SK-N-SH treated with all-trans-retinoic acid at 6 μM for 48 hours (cell line): Measurements from ENCODE around the gene CTSH.

Source experiments
- ATAC-seq: fragments of 200-7000 bp; cut with Tn5 transposase; 3 replicates; pipeline ENCODE4 v1.9.1; 2020; ENCODE audit warnings: mild to moderate bottlenecking, moderate library complexity
- ARNTL ChIP-seq: fragments of 450-650 bp; formaldehyde crosslinking; IDR thresholded peaks from 2 replicates; pipeline ENCODE4 v1.5.0; 2020; ENCODE audit warnings: low read depth, mild to moderate bottlenecking, moderate library complexity, borderline replicate concordance
- BACH2 ChIP-seq: fragments of 250-450 bp; sonication (Bioruptor Pico); IDR thresholded peaks from 2 replicates; pipeline ENCODE4 v1.9.0; 2021; ENCODE audit warnings: mild to moderate bottlenecking, borderline replicate concordance
- CREB5 ChIP-seq: fragments of 250-450 bp; sonication (Bioruptor Pico); IDR thresholded peaks from 2 replicates; pipeline ENCODE4 v1.5.1; 2020; ENCODE audit warnings: low read depth, mild to moderate bottlenecking, moderate library complexity
- CSDC2 ChIP-seq: fragments of 250-450 bp; sonication (Bioruptor Pico); IDR thresholded peaks from 2 replicates; pipeline ENCODE4 v1.5.0; 2020; ENCODE audit warnings: mild to moderate bottlenecking, moderate library complexity
- CSRNP3 ChIP-seq: fragments of 250-450 bp; sonication (Bioruptor Pico); IDR thresholded peaks from 2 replicates; pipeline ENCODE4 v1.5.1; 2021; ENCODE audit warnings: mild to moderate bottlenecking, moderate library complexity
- ESRRG ChIP-seq: fragments of 250-450 bp; sonication (Bioruptor Pico); IDR thresholded peaks from 2 replicates; pipeline ENCODE4 v1.6.1; 2021; ENCODE audit warnings: mild to moderate bottlenecking
- GLIS3 ChIP-seq: fragments of 250-450 bp; sonication (Bioruptor Pico); IDR thresholded peaks from 2 replicates; pipeline ENCODE4 v1.5.0; 2020; ENCODE audit warnings: mild to moderate bottlenecking, moderate library complexity
- ISL1 ChIP-seq: fragments of 250-450 bp; sonication (Bioruptor Pico); IDR thresholded peaks from 2 replicates; pipeline ENCODE4 v2.1.2; 2022; ENCODE audit warnings: mild to moderate bottlenecking, moderate library complexity
- POU6F1 ChIP-seq: fragments of 250-450 bp; sonication (Bioruptor Pico); IDR thresholded peaks from 2 replicates; pipeline ENCODE4 v1.8.0; 2021; ENCODE audit warnings: low read depth, mild to moderate bottlenecking, moderate library complexity, borderline replicate concordance
- RARB ChIP-seq: fragments of 250-450 bp; sonication (Bioruptor Pico); IDR thresholded peaks from 2 replicates; pipeline ENCODE4 v1.8.0; 2021; ENCODE audit warnings: mild to moderate bottlenecking, moderate library complexity
- TCF4 ChIP-seq: fragments of 250-450 bp; sonication (Bioruptor Pico); IDR thresholded peaks from 2 replicates; pipeline ENCODE4 v1.8.0; 2021; ENCODE audit warnings: mild to moderate bottlenecking, moderate library complexity, borderline replicate concordance
- TOX ChIP-seq: fragments of 250-450 bp; sonication (Bioruptor Pico); IDR thresholded peaks from 2 replicates; pipeline ENCODE4 v1.8.0; 2021; ENCODE audit warnings: mild to moderate bottlenecking, moderate library complexity, borderline replicate concordance
- TSHZ2 ChIP-seq: fragments of 250-450 bp; sonication (Bioruptor Pico); IDR thresholded peaks from 2 replicates; pipeline ENCODE4 v1.5.0; 2020; ENCODE audit warnings: mild to moderate bottlenecking, moderate library complexity
- ZFP30 ChIP-seq: fragments of 450-650 bp; formaldehyde crosslinking; IDR thresholded peaks from 2 replicates; pipeline ENCODE4 v1.5.0; 2022; ENCODE audit warnings: mild to moderate bottlenecking, moderate library complexity
- ZNF565 ChIP-seq: fragments of 450-650 bp; formaldehyde crosslinking; conservative IDR thresholded peaks from 2 replicates; pipeline ENCODE4 v1.5.0; 2020; ENCODE audit warnings: low read depth, mild to moderate bottlenecking, moderate library complexity
- ZNF70 ChIP-seq: fragments of 450-650 bp; formaldehyde crosslinking; IDR thresholded peaks from 2 replicates; pipeline ENCODE4 v1.5.0; 2020; ENCODE audit warnings: mild to moderate bottlenecking, moderate library complexity
- ZNF8 ChIP-seq: fragments of 450-650 bp; formaldehyde crosslinking; IDR thresholded peaks from 2 replicates; pipeline ENCODE4 v1.5.0; 2020; ENCODE audit warnings: mild to moderate bottlenecking, moderate library complexity

Gene CTSH

GRCh38 chr15:78969687-78970349 is 25.0 kb upstream of the CTSH start (continued):
- TF ChIP-seq TSHZ2 (CRISPR knock-in tag) (no peak), ESRRG (CRISPR knock-in tag) (no peak), POU6F1 (CRISPR knock-in tag) (no peak), GLIS3 (CRISPR knock-in tag) (no peak), CSRNP3 (no peak), TOX (CRISPR knock-in tag) (no peak), ZFP30 (no peak), ZNF70 (no peak), ZNF565 (CRISPR knock-in tag) (no peak)

- TF ChIP-seq TCF4, result no peak
- no peak for TF ChIP-seq ESRRG (CRISPR knock-in tag)
- no peak for TF ChIP-seq ZNF8
- TF ChIP-seq CSDC2 (CRISPR knock-in tag), result no peak
- no peak for TF ChIP-seq BACH2 (CRISPR knock-in tag)
- TF ChIP-seq TSHZ2 (CRISPR knock-in tag), result no peak
- no peak for TF ChIP-seq ARNTL (CRISPR knock-in tag)
- no peak for TF ChIP-seq CSRNP3
- TF ChIP-seq ZNF70, result no peak
- TF ChIP-seq CREB5 (CRISPR knock-in tag), result no peak
- TF ChIP-seq ZNF565 (CRISPR knock-in tag), result no peak
- TF ChIP-seq ISL1 (CRISPR knock-in tag), result no peak
- TF ChIP-seq RARB (CRISPR knock-in tag), result no peak
- TF ChIP-seq ZFP30, result no peak
- TF ChIP-seq POU6F1 (CRISPR knock-in tag), result no peak
- no peak for ATAC-seq
These were observed 23.9 kb upstream of the CTSH start for GRCh38 chr15:78968539-78969271.
